ENCODE measurements around the gene PCDHGA9.
"Not testable (repeated sequence)": the region's sequence is repeated elsewhere in the genome, so short reads cannot be mapped to it uniquely, and the experiment has no call there.

Gene PCDHGA9

DNA sequence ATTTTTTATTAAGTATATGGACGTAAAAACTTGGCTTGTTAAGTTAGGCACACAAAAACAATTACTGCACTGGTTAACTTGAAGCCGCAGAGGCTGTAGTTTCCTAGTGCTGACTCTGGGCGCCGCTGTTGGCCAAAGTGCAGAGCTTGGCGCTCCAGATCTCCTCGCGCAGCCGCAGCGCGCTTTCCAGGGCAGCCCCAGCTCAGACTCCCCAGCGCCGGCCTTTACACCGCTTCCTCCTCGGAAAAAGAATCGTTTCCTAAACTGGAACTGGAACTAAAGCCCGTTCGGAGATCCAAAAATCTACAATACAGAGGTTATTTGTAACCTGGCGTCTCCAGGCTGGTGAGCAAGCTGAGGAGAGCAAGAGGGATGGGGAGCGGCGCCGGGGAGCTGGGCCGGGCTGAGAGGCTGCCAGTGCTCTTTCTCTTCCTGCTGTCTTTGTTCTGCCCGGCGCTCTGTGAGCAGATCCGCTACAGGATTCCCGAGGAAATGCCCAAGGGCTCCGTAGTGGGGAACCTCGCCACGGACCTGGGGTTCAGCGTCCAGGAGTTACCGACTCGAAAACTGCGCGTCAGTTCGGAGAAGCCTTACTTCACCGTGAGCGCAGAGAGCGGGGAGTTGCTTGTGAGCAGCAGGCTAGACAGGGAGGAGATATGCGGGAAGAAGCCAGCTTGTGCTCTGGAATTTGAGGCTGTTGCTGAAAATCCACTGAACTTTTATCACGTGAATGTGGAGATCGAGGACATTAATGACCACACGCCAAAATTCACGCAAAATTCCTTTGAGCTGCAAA lies 4.6 kb upstream of the PCDHGA9 start, which contains the start of gene PCDHGB5:
Gene PCDHGB5 (plus strand): TSS at position 192 of the 796 bp plus-strand sequence. CDS start 181 bp downstream, at position 373.
- Mint-ChIP-seq H3K27me3 (peaks cover 49% of the 10 kb centered on the region), H3K4me3 (peak within 1 kb of the TSS; percentile 44), H3K36me3 (peaks cover 19% of the 10 kb centered on the region), H3K9me3 (peaks cover 12% of the 10 kb centered on the region)
- not testable (repeated sequence) for H3K27ac Mint-ChIP-seq, H3K4me1 Mint-ChIP-seq

DNA sequence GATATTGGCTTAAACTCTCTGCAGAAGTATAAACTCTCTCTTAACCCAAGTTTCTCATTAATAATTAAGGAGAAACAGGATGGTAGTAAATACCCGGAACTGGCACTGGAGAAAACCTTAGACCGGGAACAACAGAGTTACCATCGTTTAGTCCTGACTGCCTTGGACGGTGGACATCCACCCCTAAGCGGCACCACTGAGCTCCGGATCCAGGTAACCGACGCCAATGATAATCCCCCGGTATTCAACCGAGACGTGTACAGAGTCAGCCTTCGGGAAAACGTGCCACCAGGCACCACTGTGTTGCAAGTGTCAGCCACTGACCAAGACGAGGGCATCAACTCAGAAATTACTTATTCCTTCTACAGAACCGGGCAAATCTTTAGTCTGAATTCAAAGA lies 4.0 kb upstream of the PCDHGA9 start:
- Mint-ChIP-seq H3K27ac (no peak overlapping the region), H3K36me3 (peaks cover 17% of the 10 kb centered on the region), H3K4me1 (no peaks in the 10 kb centered on the region), H3K9me3 (peaks cover 15% of the 10 kb centered on the region), H3K27me3 (peaks cover 52% of the 10 kb centered on the region), H3K4me3 (no peak overlapping the region)

DNA sequence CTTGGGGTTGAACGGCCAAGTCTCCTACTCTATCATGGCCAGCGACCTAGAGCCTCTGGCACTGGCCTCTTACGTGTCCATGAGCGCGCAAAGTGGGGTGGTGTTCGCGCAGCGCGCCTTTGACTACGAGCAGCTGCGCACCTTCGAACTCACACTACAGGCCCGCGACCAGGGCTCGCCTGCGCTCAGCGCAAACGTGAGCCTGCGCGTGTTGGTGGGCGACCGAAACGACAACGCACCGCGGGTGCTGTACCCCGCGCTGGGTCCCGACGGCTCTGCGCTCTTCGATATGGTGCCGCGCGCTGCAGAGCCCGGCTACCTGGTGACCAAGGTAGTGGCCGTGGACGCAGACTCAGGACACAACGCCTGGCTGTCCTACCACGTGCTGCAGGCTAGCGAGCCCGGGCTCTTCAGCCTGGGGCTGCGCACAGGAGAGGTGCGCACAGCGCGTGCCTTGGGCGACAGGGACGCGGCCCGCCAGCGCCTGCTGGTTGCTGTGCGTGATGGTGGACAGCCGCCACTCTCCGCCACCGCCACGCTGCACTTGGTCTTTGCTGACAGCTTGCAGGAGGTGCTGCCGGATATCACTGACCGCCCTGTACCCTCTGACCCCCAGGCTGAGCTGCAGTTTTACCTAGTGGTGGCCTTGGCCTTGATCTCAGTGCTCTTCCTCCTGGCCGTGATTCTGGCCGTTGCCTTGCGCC lies 2.9 kb upstream of the PCDHGA9 start:
- Mint-ChIP-seq H3K27me3 (peaks cover 52% of the 10 kb centered on the region), H3K4me3 (peak overlapping the region; percentile 57), H3K27ac (peak overlapping the region; percentile 86), H3K36me3 (peaks cover 16% of the 10 kb centered on the region), H3K4me1 (no peaks in the 10 kb centered on the region), H3K9me3 (peaks cover 11% of the 10 kb centered on the region)

DNA sequence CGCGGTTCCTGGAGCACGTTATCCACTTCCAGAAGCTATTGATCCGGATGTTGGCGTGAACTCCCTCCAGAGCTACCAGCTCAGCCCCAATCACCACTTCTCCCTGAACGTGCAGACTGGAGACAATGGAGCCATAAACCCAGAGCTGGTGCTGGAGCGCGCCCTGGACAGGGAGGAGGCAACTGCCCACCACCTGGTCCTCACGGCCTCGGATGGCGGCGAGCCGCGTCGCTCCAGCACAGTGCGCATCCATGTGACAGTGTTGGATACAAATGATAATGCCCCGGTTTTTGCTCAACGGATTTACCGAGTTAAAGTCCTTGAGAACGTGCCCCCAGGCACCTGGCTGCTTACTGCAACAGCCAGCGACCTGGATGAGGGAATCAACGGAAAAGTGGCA lies 809 bp downstream of the PCDHGA9 start:
- no peak overlapping the region for H3K4me3 Mint-ChIP-seq
- H3K27ac Mint-ChIP-seq = no peak overlapping the region
- H3K4me1 Mint-ChIP-seq = no peaks in the 10 kb centered on the region
- H3K9me3 Mint-ChIP-seq = peaks cover 16% of the 10 kb centered on the region
- H3K36me3 Mint-ChIP-seq = peaks cover 19% of the 10 kb centered on the region
- peaks cover 59% of the 10 kb centered on the region for H3K27me3 Mint-ChIP-seq

DNA sequence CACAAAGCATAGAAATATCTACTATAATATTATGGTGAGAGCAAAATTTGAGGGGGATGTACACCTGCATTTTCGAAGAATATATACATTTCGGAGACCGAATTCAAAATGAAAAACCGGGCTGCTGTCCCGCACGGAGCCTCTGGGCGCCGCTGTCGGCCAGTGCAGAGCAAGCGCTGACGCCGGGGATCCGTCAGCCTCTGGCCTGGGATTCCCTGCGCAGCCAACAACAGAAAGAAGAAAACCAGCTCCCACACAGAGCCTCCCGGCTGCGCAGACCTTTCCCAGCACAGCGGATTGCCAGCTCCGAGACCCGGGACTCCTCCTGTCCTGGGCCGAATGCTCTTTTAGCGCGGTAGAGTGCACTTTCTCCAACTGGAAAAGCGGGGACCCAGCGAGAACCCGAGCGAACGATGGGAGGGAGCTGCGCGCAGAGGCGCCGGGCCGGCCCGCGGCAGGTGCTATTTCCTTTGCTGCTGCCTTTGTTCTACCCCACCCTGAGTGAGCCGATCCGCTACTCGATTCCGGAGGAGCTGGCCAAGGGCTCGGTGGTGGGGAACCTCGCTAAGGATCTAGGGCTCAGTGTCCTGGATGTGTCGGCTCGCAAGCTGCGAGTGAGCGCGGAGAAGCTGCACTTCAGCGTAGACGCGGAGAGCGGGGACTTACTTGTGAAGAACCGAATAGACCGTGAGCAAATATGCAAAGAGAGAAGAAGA lies 5.4 kb downstream of the PCDHGA9 start, which contains the start of gene PCDHGB6:
Gene PCDHGB6 (plus strand): TSS at position 232 of the 716 bp plus-strand sequence. CDS start 182 bp downstream, at position 414.
- H3K4me1 Mint-ChIP-seq, H3K27ac Mint-ChIP-seq: not testable (repeated sequence)
- Mint-ChIP-seq H3K9me3 (peaks cover 21% of the 10 kb centered on the region), H3K36me3 (peaks cover 20% of the 10 kb centered on the region), H3K4me3 (peak within 1 kb of the TSS; percentile 74), H3K27me3 (peaks cover 59% of the 10 kb centered on the region)

DNA sequence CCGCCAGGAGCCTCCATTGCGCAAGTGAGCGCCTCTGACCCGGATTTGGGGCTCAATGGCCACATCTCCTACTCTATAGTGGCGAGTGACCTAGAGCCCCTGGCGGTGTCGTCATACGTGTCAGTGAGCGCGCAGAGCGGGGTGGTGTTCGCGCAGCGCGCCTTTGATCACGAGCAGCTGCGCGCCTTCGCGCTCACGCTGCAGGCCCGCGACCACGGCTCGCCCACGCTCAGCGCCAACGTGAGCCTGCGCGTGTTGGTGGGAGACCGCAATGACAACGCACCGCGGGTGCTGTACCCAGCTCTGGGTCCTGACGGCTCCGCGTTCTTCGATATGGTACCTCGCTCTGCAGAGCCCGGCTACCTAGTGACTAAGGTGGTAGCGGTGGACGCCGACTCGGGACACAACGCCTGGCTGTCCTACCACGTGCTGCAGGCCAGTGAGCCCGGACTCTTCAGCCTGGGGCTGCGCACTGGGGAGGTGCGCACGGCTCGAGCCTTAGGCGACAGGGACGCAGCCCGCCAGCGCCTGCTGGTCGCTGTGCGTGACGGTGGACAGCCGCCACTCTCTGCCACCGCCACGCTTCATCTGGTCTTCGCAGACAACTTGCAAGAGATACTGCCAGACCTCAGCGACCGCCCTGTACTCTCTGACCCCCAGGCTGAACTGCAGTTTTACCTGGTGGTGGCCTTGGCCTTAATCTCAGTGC lies 7.2 kb downstream of the PCDHGA9 start:
- H3K4me3 Mint-ChIP-seq = peak overlapping the region; percentile 52
- peaks cover 59% of the 10 kb centered on the region for H3K27me3 Mint-ChIP-seq
- peaks cover 18% of the 10 kb centered on the region for H3K4me1 Mint-ChIP-seq
- no peak overlapping the region for H3K27ac Mint-ChIP-seq
- H3K9me3 Mint-ChIP-seq = peaks cover 17% of the 10 kb centered on the region
- H3K36me3 Mint-ChIP-seq = peaks cover 22% of the 10 kb centered on the region

DNA sequence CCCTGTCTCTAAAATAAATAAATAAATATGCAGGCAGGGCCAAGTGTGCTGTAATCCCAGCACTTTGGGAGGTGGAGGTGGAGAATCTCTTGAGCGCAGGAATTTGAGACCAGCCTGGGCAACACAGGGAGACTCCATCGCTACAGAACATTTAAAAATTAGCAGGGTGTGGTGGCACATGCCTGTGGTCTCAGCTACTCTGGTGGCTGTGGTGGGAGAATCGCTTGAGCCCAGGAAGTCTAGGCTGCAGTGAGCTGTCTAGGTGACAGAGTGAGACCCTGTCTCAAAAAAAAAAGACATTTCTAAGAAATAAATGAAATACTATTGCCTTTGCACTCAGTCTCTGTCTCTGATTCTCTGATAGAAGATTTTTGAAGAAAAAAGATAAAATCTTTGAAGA lies 9.0 kb downstream of the PCDHGA9 start:
- Mint-ChIP-seq H3K36me3 (peaks cover 22% of the 10 kb centered on the region), H3K27ac (no peak overlapping the region), H3K4me1 (peaks cover 18% of the 10 kb centered on the region), H3K4me3 (no peak overlapping the region), H3K9me3 (peaks cover 17% of the 10 kb centered on the region), H3K27me3 (peaks cover 56% of the 10 kb centered on the region)

DNA sequence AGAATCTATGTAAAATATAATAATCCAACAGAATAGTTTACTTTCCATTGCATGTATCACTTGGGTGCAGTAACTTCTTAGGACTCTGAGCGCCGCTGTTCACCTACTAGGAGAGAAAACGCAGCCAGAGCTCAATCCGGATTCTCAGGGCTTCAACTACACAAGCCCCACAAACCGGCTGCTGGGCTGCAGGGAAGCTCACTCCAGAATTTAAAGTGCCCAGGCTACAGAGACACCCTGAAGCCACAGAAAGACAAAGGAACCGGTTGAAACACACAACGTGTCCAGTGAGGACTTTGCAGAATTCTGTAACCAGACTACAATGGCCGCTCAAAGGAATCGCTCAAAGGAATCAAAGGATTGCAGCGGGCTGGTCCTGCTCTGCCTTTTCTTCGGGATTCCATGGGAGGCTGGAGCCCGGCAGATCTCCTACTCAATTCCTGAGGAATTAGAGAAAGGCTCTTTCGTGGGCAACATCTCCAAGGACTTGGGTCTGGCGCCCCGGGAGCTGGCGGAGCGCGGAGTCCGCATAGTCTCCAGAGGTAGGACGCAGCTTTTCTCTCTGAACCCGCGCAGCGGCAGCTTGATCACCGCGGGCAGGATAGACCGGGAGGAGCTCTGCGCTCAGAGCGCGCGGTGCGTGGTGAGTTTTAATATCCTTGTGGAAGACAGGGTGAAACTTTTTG lies 10.4 kb downstream of the PCDHGA9 start, which contains the start of gene PCDHGA10:
Gene PCDHGA10 (plus strand): TSS at position 134 of the 686 bp plus-strand sequence. CDS start 189 bp downstream, at position 323.
- peak within 1 kb of the TSS; percentile 90 for H3K4me3 Mint-ChIP-seq
- peaks cover 20% of the 10 kb centered on the region for H3K9me3 Mint-ChIP-seq
- H3K27me3 Mint-ChIP-seq = peaks cover 55% of the 10 kb centered on the region
- peaks cover 18% of the 10 kb centered on the region for H3K4me1 Mint-ChIP-seq
- peak within 1 kb of the TSS; percentile 33 for H3K27ac Mint-ChIP-seq
- peaks cover 23% of the 10 kb centered on the region for H3K36me3 Mint-ChIP-seq

DNA sequence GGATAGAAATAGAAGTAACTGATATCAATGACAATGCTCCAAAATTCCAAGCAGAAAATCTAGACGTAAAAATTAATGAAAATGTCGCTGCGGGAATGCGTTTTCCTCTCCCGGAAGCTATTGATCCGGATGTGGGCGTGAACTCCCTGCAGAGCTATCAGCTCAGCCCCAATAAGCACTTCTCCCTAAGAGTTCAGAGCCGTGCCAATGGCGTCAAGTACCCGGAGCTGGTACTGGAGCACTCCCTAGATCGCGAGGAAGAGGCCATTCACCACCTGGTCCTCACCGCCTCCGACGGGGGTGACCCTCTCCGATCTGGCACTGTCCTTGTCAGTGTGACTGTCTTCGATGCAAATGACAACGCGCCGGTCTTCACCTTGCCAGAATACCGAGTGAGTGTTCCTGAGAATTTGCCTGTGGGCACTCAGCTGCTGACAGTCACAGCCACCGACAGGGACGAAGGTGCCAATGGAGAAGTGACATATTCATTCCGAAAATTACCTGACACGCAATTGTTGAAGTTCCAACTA lies 11.0 kb downstream of the PCDHGA9 start:
- H3K27ac Mint-ChIP-seq = peak overlapping the region; percentile 33
- H3K4me3 Mint-ChIP-seq = peak overlapping the region; percentile 90
- peaks cover 18% of the 10 kb centered on the region for H3K4me1 Mint-ChIP-seq
- H3K36me3 Mint-ChIP-seq = peaks cover 25% of the 10 kb centered on the region
- H3K9me3 Mint-ChIP-seq = peaks cover 21% of the 10 kb centered on the region
- peaks cover 56% of the 10 kb centered on the region for H3K27me3 Mint-ChIP-seq

DNA sequence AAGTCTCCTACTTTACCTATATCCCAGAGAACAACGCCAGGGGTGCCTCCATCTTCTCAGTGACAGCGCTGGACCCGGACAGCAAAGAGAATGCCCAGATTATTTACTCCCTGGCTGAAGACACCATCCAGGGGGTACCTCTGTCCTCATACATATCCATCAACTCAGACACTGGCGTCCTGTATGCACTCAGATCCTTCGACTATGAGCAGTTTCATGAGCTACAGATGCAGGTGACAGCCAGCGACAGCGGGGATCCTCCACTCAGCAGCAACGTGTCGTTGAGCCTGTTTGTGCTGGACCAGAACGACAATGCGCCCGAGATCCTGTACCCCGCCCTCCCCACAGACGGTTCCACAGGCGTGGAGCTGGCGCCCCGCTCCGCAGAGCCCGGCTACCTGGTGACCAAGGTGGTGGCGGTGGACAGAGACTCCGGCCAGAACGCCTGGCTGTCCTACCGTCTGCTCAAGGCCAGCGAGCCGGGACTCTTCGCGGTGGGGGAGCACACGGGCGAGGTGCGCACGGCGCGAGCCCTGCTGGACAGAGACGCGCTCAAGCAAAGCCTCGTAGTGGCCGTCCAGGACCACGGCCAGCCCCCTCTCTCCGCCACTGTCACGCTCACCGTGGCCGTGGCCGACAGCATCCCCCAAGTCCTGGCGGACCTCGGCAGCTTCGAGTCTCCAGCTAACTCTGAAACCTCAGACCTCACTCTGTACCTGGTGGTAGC lies 12.1 kb downstream of the PCDHGA9 start:
- H3K27me3 Mint-ChIP-seq = peaks cover 52% of the 10 kb centered on the region
- H3K27ac Mint-ChIP-seq = peak overlapping the region; percentile 25
- peaks cover 24% of the 10 kb centered on the region for H3K36me3 Mint-ChIP-seq

DNA sequence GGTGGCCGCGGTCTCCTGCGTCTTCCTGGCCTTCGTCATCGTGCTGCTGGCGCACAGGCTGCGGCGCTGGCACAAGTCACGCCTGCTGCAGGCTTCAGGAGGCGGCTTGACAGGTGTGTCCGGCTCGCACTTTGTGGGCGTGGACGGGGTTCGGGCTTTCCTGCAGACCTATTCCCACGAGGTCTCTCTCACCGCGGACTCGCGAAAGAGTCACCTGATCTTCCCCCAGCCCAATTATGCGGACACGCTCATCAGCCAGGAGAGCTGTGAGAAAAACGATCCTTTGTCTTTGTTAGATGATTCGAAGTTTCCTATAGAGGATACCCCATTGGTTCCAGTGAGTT lies 12.7 kb downstream of the PCDHGA9 start:
- H3K36me3 Mint-ChIP-seq = peaks cover 25% of the 10 kb centered on the region
- H3K27ac Mint-ChIP-seq = not testable (repeated sequence)
- H3K27me3 Mint-ChIP-seq = peaks cover 52% of the 10 kb centered on the region
- H3K9me3 Mint-ChIP-seq = peaks cover 15% of the 10 kb centered on the region
- peaks cover 17% of the 10 kb centered on the region for H3K4me1 Mint-ChIP-seq
- H3K4me3 Mint-ChIP-seq = peak overlapping the region; percentile 44

More for the DNA sequence above, 12.1 kb downstream of the PCDHGA9 start:
- Mint-ChIP-seq H3K9me3 (peaks cover 18% of the 10 kb centered on the region), H3K4me1 (peaks cover 18% of the 10 kb centered on the region), H3K4me3 (peak overlapping the region; percentile 9)

DNA sequence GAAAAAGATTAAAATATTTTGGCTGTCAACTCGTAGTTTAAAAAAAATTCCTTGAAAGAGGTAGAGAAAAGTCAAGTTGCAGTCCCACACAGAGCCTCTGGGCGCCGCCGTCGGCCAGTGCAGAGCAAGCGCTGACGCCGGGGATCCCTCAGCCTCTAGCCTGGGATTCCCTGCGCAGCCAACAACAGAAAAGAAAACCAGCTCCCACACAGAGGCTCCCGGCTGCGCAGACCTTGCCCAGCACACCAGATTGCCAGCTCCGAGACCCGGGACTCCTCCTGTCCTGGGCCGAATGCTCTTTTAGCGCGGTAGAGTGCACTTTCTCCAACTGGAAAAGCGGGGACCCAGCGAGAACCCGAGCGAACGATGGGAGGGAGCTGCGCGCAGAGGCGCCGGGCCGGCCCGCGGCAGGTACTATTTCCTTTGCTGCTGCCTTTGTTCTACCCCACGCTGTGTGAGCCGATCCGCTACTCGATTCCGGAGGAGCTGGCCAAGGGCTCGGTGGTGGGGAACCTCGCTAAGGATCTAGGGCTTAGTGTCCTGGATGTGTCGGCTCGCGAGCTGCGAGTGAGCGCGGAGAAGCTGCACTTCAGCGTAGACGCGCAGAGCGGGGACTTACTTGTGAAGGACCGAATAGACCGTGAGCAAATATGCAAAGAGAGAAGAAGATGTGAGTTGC lies 15.1 kb downstream of the PCDHGA9 start, which contains the start of gene PCDHGB7:
Gene PCDHGB7 (plus strand): TSS at position 184 of the 679 bp plus-strand sequence. CDS start 183 bp downstream, at position 367.
- Mint-ChIP-seq H3K27ac (peak within 1 kb of the TSS; percentile 41), H3K36me3 (peaks cover 31% of the 10 kb centered on the region), H3K27me3 (peaks cover 60% of the 10 kb centered on the region), H3K9me3 (peaks cover 20% of the 10 kb centered on the region), H3K4me3 (peak within 1 kb of the TSS; percentile 44), H3K4me1 (peaks cover 15% of the 10 kb centered on the region)
